GM08714 (cell line): ENCODE data around the gene EMID1.

Experiments
- H3K4me3 ChIP-seq: fragments of 200-500 bp; sonication (Bioruptor generic); 2 replicates; pipeline ENCODE4 v1.5.1; 2014; ENCODE audit warnings: mild to moderate bottlenecking, low read length, inconsistent platforms
- ZNF274 ChIP-seq: IDR thresholded peaks from 2 replicates; pipeline ENCODE4 v1.6.1; 2012; ENCODE audit warnings: mild to moderate bottlenecking, low read depth, low read length

The EMID1 gene

GRCh38 chr22:29183971-29184848 is 21.5 kb upstream of the EMID1 start:
- no peak overlapping the region for H3K4me3 ChIP-seq
- TF ChIP-seq ZNF274 = no peak

- no peak for TF ChIP-seq ZNF274
- H3K4me3 ChIP-seq = no peak overlapping the region
These were observed 20.7 kb upstream of the EMID1 start for GRCh38 chr22:29184849-29185490.

GRCh38 chr22:29186302-29186701 is 19.4 kb upstream of the EMID1 start:
- no peak for TF ChIP-seq ZNF274

GRCh38 chr22:29187831-29188230 is 17.9 kb upstream of the EMID1 start:
- H3K4me3 ChIP-seq = no peak overlapping the region
- TF ChIP-seq ZNF274 = no peak

More at GRCh38 chr22:29186302-29186701, 19.4 kb upstream of the EMID1 start:
- no peak overlapping the region for H3K4me3 ChIP-seq

- no peak overlapping the region for H3K4me3 ChIP-seq
- no peak for TF ChIP-seq ZNF274
These were observed 15.6 kb upstream of the EMID1 start for GRCh38 chr22:29190051-29190450.

- TF ChIP-seq ZNF274 = no peak
These were observed 14.8 kb upstream of the EMID1 start for GRCh38 chr22:29190918-29191317.

GRCh38 chr22:29193021-29193420 is 12.7 kb upstream of the EMID1 start:
- no peak overlapping the region for H3K4me3 ChIP-seq
- TF ChIP-seq ZNF274 = no peak

More at GRCh38 chr22:29190918-29191317, 14.8 kb upstream of the EMID1 start:
- no peak overlapping the region for H3K4me3 ChIP-seq

- no peak overlapping the region for H3K4me3 ChIP-seq
- TF ChIP-seq ZNF274 = no peak
These were observed 11.5 kb upstream of the EMID1 start for GRCh38 chr22:29194184-29194583.

GRCh38 chr22:29195118-29195963 is 10.4 kb upstream of the EMID1 start:
- TF ChIP-seq ZNF274 = no peak
- H3K4me3 ChIP-seq = no peak overlapping the region

GRCh38 chr22:29195964-29196666 is 9.6 kb upstream of the EMID1 start:
- no peak for TF ChIP-seq ZNF274
- no peak overlapping the region for H3K4me3 ChIP-seq

GRCh38 chr22:29197096-29197495 is 8.6 kb upstream of the EMID1 start:
- TF ChIP-seq ZNF274 = no peak
- H3K4me3 ChIP-seq = no peak overlapping the region

GRCh38 chr22:29198240-29198639 is 7.5 kb upstream of the EMID1 start:
- no peak overlapping the region for H3K4me3 ChIP-seq
- TF ChIP-seq ZNF274 = no peak

- no peak for TF ChIP-seq ZNF274
- no peak overlapping the region for H3K4me3 ChIP-seq
These were observed 5.8 kb upstream of the EMID1 start for GRCh38 chr22:29199702-29200400.
